ENCODE measurements around the gene PRPF38A.

Gene PRPF38A

DNA sequence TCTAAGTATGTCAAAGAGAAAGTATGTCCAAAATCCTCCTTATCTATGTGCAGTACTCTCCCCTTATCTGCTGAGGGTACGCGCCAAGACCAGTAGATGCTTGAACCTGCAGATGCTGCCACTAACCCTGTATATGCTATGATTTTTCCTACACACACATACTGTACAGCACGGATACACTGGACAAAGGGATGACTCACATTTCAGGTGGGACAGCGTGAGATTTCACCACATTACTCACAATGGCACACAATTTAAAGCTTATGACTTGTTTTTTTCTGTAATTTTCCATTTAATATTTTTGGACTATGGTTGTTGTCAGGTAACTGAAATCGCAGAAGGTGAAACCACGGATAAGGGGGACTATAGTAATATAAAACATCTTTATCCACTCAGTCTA lies 4.3 kb upstream of the PRPF38A start:
- no peak for DNase-seq

DNA sequence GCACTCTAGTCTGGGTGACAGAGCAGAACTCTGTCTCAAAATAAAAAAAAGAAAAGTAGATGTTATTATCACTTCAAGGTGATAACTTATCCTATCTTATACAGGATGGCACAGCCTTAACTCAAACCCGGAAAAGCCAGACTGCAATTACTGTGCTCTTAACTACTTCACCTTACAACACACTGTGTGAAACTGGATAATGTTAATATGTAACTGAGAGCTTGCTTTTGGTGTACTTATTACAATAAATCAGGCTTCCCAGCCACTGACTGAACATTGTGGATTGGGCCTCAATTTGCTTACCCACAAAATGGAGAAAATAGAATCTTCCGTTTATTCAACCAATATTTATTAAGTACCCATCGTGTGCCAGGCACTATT lies 1.6 kb upstream of the PRPF38A start:
- DNase-seq = no peak

DNA sequence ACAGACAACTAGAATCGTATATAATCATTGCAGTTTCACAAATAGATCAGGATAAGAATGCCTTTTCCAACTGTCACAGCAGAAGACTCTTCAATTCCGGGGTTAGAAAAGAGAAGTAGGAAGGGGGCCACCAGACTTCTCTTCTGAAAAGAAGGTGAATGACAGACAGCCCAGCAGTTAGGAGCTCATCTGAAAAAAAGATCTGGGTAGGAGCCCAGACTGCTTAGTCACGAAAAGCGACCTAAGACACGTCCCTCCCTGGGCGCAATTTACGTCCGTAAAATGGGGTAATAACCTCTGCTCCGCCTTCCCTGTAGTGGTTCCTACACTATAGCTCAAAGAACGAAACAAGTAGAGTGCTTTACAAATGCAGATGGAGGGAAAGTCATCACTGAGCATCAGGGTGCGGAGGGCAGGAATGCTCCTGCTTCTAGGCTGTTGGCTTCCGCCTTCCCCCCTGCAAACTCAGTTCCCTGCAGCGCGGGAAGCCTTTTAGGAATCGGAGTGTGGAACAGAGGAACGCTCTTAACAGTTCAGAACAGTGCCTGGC lies 761 bp upstream of the PRPF38A start:
- DNase-seq = peak; percentile 19 to 34

DNA sequence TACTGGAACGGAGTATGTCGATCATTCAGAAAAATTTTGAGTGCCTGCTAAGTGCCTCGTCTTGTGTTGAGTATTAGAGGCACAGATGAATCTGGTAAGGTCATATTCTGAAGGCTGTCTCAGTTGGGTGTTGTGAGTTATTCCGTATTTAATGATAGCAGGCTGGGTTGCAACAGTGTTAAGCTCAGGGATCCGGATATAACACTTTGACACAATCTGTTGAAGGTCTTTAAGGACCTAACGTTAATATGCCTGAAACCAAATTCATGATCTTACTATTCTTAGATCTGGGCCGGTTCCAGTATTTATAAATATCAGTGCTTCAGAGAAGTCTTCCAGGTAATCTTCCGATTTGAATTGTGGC lies 555 bp downstream of the PRPF38A start:
- DNase-seq = no peak

DNA sequence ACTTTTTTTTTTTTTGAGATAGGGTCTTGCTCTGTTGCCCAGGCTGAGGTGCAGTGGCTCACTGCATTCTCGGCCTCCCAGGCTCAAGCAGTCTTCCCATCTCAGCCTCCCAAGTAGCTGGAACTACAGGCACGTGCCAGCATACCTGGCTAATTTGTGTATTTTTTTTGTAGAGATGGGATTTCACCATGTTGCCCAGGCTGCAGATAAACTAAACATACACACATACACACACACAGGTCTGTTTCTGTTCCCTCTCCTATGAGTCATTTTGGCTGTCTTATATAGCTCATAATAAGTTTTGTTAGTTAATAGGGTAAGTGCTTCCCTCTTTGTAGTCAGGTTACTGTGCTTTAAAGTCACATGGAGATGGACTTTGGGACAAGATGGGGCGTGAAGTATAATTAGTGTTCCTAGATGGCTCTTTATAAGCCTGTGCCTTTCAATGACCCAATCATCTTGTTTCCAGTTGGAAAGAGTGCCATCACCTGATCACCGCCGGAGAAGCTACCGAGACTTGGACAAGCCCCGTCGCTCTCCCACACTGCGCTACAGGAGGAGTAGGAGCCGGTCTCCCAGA lies 9.1 kb downstream of the PRPF38A start:
- no peak for DNase-seq

DNA sequence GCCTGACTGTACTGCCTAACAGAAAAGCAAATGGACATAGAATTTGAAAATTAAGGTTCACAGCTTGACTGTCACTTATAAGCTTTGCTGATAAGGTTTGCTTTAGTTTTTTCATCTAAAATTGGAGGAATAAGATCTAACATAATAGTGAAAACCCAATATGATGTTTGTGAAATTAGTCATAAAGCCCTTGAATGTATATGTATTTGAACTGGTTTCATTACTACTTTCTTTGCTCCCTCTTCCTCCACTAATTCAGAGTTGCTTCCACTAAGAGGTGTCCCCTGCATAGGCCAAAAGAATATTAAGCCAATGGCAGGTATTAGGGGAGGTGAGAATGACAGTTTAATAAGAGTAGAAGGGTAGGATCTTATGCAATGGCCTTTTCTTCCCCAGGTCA lies 10.5 kb downstream of the PRPF38A start:
- no peak for DNase-seq

DNA sequence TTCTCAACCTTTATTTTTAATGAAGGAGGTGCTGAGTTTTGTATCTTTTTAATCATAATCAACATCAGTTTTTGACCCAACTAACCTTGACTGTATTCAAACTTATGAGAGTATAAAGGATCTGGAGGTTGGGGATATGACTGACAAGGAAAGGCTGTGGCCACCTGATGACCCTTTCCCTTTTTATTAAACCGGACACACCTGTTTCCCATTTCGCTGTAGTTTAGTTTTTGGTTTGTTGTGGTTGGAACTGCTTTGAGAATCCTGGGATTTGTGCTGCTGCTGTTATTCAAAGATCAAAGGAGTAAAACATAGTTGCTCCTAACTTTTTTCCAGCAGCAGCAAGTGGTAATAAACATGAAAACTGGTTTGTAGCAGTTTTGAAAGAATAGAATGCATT lies 12.4 kb downstream of the PRPF38A start:
- DNase-seq = no peak

DNA sequence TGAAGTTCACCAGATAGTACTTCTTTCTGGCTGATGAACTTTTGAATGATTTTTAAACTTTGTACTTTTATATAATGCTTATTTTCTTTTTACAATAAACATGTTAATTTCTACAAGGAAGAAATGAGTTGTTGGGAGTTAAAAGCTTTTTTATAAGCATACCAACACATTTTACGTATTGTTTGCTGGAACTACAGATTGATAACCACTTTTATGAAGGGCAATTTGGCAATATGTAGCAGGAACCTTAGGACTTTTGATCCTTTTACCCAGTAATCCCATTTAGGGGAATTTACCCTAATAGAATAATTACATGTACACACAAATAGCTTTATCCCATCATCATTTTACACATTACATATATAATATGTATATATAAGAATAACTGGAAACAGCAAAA lies 16.3 kb downstream of the PRPF38A start:
- no peak for DNase-seq

DNA sequence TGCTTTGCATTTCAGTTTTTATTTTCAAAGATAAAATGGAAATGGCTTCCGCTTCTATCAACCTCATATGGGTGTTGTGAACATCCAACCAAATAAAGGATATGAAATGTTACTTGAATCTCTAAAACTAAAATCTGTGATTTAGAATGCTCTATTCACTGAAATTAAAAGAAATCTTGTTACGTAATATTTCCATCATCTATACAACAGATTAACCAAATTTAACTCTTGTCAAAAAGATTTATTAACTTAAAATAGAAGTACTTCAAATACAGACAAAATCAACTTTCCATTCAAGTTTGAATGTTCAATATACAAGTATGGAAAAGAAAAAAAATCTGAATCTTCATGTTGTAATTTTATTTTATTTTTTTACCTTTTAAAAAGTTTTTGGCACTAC lies 18.7 kb downstream of the PRPF38A start:
- no peak for DNase-seq

DNA sequence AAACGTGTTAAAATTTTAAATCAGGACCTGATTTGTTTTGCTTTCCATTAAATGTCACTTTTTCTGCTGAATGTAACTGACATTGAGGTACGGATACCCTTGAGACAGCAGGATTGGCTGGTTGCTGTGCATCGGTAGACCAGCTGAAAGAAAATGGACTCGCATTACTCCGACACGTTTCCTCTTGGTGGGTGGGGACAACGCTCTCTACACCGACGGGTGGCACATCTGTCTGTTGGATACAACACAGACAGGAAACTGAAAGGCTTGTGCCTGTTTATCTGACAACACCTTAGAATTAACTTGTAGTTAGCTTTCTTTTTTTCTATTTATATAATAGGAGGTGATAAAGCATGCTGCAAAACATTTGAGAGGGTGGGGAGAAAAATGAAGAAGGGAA lies 19.4 kb downstream of the PRPF38A start:
- DNase-seq = peak; percentile 26 to 69

DNA sequence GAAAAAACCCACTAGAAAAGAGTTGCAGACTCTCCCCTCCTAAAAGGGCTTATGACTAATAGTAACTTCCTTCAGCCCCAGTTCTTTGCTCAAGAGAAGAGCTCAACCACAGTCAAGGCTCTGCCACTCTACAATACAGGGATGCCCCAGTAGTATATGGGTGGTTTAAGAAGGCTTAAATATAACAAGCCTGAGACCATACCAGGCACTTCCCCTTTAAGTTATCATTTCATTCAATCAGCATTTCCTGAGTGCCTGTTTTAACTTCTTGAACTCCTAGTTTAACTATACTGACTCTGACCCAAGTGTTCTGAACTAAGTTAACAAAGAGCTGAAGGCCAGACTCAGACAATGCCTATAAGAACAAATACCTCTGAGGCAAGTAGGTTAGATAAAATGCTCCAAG lies 19.8 kb downstream of the PRPF38A start:
- DNase-seq = peak in 1 of 2 experiments; percentile 25

DNA sequence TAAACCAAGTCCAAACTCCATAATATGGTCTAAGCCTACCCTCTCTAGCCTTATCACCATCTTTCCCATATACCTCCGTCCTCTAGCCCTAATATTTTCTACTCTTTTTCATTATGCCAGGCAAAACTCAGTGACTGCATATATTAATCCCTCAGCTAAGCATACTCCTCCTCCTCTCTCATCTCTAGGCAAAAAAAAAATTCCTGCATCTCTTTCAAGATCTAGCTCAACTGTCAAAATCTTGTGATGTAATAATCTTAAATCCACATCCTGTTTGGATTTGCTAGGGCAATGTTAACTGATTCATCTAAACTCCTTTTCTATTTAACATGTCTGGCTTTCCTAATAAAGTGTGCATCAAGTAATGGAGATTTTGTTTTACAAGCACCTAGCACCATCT lies 20.4 kb downstream of the PRPF38A start:
- no peak for DNase-seq

DNA sequence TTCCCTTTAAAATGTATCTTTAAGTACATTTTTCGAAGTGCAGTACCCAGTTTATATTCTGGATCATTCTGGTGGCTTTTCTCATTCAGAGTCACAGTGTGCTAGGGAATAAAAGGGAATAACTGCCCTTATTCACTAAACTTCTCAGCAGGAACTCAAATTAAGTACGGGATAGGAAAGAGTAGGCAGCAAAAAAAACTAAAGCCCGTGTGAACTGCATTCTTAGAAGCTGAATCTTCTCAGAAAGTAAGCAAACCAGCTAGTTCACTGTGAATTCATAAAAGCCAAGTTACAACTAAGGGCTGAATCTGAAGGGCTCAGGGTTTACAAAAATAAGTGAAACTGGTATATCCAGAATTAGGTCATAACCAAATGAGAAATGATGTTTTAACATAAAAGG lies 22.0 kb downstream of the PRPF38A start:
- DNase-seq = no peak

DNA sequence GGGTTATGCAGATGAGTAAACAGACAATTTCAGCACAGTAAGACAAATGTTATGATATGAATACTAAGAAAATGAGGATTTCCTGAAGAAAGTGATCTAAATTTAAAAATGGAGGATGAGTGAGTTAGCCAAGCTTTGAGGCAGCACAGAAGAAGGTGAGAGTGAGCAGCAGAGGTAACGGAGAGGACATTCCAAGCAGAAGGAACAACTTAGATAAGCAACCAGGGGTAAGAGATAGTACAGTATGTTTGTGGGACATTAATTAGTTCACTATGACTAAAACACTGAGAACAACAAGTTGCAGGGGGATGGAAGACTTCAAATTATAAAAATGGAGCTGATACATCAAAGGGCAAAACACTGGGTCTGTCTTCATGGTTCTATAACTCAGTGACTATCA lies 22.8 kb downstream of the PRPF38A start:
- no peak for DNase-seq

DNA sequence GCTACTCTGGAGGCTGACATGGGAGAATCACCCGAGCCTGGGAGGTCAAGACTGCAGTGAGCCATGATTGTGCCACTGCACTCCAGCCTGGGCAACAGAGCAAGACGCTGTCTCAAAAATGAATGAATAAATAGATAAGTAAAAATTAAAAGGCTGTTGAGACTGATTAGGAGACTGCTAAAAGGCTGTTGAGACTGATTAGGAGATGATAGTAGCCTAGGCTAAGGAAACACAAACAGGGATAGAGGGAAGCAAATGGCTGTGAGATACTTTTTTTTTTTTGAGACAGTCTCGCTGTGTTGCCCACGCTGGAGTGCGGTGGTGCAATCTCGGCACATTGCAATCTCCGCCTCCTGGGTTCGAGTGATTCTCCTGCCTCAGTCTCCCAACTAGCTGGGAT lies 28.4 kb downstream of the PRPF38A start:
- DNase-seq = no peak

DNA sequence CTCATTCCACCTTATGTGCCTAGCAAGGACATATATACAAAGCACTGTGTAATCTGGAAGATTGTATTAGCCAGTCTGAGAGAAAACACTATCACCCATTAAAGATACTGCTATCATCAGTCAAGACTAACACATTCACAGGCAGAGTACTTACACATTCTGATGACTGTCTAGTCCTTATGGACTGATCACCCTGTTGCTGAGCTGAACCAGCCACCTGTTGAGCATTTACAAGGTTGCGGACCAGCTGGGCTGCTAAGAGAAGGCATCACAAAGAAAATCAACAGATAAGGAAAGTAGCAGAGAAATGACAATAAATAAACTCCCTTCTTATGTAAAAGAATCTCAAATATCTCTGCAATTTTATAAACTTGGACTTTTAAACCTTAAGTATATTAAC lies 30.8 kb downstream of the PRPF38A start:
- DNase-seq = no peak

DNA sequence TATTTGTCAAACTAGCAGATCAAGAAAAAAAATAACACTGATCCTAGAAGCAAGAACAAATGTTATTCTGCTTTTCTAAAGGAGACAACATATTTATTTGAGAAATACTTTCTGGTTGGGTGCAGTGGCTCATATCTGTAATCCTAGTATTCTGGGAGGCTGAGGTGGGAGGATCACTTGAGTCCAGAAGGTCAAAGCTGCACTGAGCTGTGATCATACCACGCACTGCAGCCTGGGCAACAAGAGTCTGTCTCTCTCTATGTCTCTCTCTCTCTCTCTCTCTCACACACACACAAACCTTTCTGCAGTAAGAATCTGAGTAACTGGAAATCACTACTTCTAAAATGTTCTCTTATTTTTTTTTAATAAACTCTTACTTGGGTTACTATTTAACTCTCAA lies 31.2 kb downstream of the PRPF38A start:
- DNase-seq = no peak

DNA sequence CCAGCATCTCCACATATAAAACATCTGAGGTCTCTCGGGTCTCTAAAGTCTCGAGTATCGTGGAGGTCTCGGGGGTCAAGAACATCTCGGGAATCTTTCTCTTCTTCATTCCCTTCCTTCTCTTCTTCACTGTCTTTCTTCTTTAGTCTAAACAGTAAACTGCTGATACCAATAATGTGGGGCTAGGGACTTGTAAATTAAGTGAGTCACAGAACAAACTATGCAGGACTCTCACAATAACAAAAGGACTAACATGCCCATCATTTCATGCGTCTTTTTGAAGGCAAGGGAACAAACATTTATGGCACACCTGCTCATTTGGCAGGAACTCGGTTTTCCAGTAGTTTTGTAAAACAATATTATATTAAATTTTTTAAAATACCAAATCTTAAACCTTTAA lies 32.4 kb downstream of the PRPF38A start:
- DNase-seq = no peak

DNA sequence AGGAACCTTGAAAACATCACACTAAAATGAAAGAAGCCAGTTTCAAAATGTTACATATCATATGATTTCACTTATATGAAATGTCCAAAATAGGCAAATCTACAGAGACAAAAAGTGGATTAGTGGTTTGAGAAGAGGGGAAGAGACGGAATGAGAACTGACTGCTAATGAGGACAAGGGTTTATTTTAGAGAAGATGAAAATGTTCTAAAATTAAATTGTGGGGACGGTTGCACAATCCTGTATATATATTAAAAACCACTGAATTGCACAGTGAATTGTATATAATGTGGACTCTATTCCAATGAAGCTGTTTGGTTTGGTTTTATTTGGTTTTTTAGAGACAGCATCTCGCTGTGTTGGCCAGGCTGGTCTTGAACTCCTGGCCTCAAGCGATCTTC lies 35.6 kb downstream of the PRPF38A start:
- DNase-seq = no peak

DNA sequence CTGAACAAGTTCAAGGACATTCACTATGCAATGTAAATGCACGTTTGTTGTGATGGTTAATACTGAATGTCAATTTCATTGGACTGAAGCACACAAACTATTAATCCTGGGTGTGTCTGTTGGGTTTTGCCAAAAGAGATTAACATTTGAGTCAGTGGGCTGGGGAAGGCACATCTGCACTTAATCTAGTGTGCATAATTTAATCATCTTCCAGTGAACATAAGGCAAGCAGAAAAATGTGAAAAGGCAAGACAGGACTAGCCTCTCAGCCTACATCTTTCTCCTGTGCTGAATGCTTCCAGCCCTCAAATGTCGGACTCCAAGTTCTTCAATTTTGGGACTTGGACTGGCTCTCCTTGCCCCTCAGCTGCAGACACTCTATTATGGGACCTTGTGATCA lies 40.1 kb downstream of the PRPF38A start:
- DNase-seq = no peak

DNA sequence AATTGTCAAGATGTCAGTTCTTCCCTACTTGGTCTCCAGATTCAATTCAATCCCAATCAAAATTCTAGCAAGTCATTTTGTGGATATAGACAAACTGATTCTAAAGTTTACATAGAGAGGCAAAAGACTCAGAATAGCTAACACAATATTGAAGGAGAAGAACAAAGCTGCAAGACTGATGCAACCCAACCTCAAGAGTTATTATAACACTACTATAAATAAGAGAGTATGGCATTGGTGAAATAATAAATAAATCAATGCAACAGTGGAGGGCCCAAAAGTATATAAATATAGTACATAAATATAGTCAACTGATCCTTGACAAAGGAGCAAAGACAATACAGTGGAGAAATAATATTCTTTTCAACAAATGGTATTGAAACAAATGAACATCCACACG lies 49.7 kb downstream of the PRPF38A start:
- DNase-seq = no peak

DNA sequence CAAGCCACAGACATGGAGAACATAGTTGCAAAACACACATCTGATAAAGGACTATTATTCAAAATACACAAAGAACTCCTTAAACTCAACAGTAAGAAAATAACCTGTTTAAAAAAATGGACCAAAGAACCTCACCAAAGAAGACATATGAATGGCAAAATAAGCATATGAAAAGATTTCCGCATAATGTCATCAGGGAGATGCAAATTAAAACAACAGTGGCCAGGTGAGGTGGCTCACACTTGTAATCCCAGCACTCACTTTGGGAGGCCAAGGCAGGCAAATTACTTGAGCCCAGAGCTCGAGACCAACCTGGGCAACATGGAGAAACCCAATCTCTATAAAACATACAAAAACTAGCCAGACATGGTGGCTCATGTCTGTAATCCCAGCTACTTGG lies 50.4 kb downstream of the PRPF38A start:
- DNase-seq = no peak

DNA sequence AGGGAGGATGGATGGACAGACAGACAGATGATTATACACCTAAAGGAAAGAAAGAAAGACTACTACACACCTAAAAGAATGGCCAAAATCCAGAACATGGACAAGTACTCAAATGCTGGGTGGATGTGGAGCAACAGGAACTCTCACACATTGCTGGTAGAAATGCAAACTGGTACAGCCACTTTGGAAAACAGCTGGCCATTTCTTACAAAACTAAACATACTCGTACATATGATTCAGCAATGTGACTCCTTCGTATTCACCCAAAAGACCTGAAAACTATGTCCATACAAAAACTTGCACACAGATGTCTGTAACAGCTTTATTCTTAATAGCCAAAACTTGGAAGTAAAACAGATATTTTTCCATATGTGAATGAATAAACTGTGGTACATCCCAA lies 51.3 kb downstream of the PRPF38A start:
- DNase-seq = no peak

DNA sequence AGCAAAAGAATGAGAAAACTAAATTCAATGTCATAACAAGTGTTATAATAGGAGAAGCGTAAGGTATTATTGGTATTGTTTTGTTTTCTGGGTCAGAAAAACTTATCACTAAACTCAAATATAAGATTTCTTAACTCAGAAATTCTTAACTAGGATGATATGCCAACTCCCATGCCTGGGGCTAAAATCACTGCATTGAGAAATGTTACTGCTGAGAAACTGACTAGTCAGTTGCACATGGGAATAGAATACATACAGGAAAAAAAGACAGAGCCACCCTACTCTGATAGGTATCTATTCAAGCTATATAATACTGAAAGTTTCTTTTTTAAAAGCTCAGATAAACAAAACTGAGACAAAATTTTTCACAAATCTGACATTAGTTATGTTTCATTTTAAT lies 56.3 kb downstream of the PRPF38A start:
- no peak for DNase-seq

DNA sequence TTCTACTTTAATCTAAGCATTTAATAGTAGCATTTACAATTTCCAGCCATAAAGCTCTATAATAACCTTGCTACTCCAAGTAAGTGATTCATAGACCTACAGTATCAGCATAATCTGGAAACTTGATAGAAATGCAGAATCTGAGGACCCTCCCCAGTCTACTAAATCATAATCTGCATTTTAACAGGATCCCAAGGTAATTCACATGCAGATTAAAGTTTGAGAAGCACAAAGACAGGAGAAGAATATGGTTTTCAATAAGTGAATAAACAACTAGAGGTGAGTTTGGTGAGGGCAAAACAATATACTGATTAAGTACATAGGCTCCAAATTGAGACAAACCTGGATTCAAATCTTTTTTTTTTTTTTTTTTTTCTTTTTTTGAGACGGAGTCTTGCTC lies 57.4 kb downstream of the PRPF38A start:
- no peak for DNase-seq

DNA sequence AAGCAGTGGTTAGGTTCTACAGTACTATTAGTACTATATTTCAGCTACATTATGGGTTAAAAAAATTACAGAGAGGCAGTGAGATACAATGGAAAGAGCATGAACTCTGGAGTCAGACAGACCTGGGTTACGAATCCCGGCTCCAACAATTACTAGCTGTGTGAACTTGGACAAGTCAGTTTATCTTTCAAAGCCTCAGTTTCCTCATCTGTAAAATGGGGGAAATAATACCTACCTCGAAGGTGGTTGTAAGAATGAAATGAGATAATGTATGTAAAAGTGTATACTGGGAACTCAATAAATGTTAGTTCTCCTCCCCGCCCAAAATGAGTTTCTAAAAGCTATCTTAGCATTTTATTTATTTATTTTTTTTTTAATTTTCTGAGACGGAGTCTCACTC lies 59.5 kb downstream of the PRPF38A start:
- DNase-seq = no peak

Data from stimulated activated CD4-positive, alpha-beta T cell treated with anti-CD3 and anti-CD28 coated beads, Interleukin-4, amount 100 ng/mL, for 4 hours (primary cell).